SW480 (cell line): ENCODE results near the gene SRCIN1.
A peak's percentile ranks its signal among the peaks of the same experiment; 100 is the strongest.

ENCODE experiments used
- DNase-seq: peaks from one replicate; pipeline ENCODE4 v3.0.0-alpha.2; 2016; ENCODE audit warnings: low spot score

SRCIN1 gene

GRCh38 chr17:38600906-38601305 lies 4.8 kb downstream of the SRCIN1 start:
- DNase-seq, result no peak

- DNase-seq, result no peak
These were observed 5.3 kb downstream of the SRCIN1 start for GRCh38 chr17:38600416-38600815.

- DNase-seq, result no peak
These were observed 6.3 kb downstream of the SRCIN1 start for GRCh38 chr17:38599398-38599856.

- DNase-seq, result no peak
These were observed 6.8 kb downstream of the SRCIN1 start for GRCh38 chr17:38598995-38599394.

GRCh38 chr17:38598536-38598935 lies 7.2 kb downstream of the SRCIN1 start:
- peak; percentile 91 for DNase-seq

GRCh38 chr17:38597375-38597774 lies 8.4 kb downstream of the SRCIN1 start:
- DNase-seq, result no peak

GRCh38 chr17:38596651-38597050 lies 9.1 kb downstream of the SRCIN1 start:
- no peak for DNase-seq

GRCh38 chr17:38595892-38596291 lies 9.9 kb downstream of the SRCIN1 start:
- DNase-seq, result no peak

- no peak for DNase-seq
These were observed 11.6 kb downstream of the SRCIN1 start for GRCh38 chr17:38594152-38594551.

- DNase-seq, result no peak
These were observed 13.3 kb downstream of the SRCIN1 start for GRCh38 chr17:38592487-38592886.

GRCh38 chr17:38591759-38592241 lies 14.0 kb downstream of the SRCIN1 start:
- peak; percentile 29 for DNase-seq

GRCh38 chr17:38590988-38591758 lies 14.6 kb downstream of the SRCIN1 start:
- no peak for DNase-seq

GRCh38 chr17:38589462-38590114 lies 16.2 kb downstream of the SRCIN1 start:
- no peak for DNase-seq

GRCh38 chr17:38588788-38589174 lies 17.0 kb downstream of the SRCIN1 start:
- no peak for DNase-seq

- no peak for DNase-seq
These were observed 17.6 kb downstream of the SRCIN1 start for GRCh38 chr17:38587947-38588787.

GRCh38 chr17:38587203-38587602 lies 18.5 kb downstream of the SRCIN1 start:
- DNase-seq, result no peak

- no peak for DNase-seq
These were observed 19.0 kb downstream of the SRCIN1 start for GRCh38 chr17:38586788-38587187.

GRCh38 chr17:38585918-38586529 lies 19.7 kb downstream of the SRCIN1 start:
- DNase-seq, result no peak

- peak; percentile 55 for DNase-seq
These were observed 20.5 kb downstream of the SRCIN1 start for GRCh38 chr17:38585056-38585917.

GRCh38 chr17:38584350-38584925 lies 21.3 kb downstream of the SRCIN1 start:
- DNase-seq, result peak; percentile 65
